ENCODE measurements around the gene RPS6KL1. TPM values are rescaled to one million over a fixed set of nuclear protein-coding genes. Genes with fewer than 3 reads are reported as not detected.

RPS6KL1 gene
- total RNA-seq, 1 experiment from 2014 or later: 18.8 TPM

- Histone ChIP-seq H3K56ac (ENCODE audit: insufficient read length, low read depth, low read length) (no peak overlapping the region), H3K27ac (ENCODE audit: insufficient read length, low read depth, low read length) (no peak overlapping the region), H3K23ac (ENCODE audit: insufficient read length, low read depth, low read length) (no peak overlapping the region), H3K79me2 (ENCODE audit: insufficient read depth, low read length) (no peaks in the 10 kb centered on the region), H2BK5ac (ENCODE audit: insufficient read length, low read length) (no peak overlapping the region), H2BK12ac (ENCODE audit: insufficient read length, low read depth, low read length) (no peak overlapping the region), H3K4me1 (ENCODE audit: insufficient read depth, low read length) (no peaks in the 10 kb centered on the region), H2AFZ (ENCODE audit: low read length) (no peak overlapping the region), H3K79me1 (ENCODE audit: insufficient read depth, low read depth, low read length, poor library complexity, severe bottlenecking) (no peaks in the 10 kb centered on the region), H2BK15ac (ENCODE audit: low read depth, low read length) (no peak overlapping the region), H4K5ac (ENCODE audit: insufficient read length, low read depth, low read length) (no peak overlapping the region), H2AK5ac (ENCODE audit: insufficient read length, low read length) (no peak overlapping the region), H4K8ac (replicated peaks; ENCODE audit: insufficient read length, low read depth, low read length) (no peak overlapping the region), H3K9ac (ENCODE audit: extremely low read depth, insufficient read length, low read length) (no peak overlapping the region), H3K23me2 (ENCODE audit: insufficient read length, low read depth, low read length, poor library complexity, severe bottlenecking) (no peaks in the 10 kb centered on the region), H2BK120ac (ENCODE audit: low read depth, low read length, poor library complexity, severe bottlenecking) (no peak overlapping the region), H3K4me2 (ENCODE audit: insufficient read depth, insufficient read length, low read length) (no peak overlapping the region), H4K91ac (ENCODE audit: insufficient read length, low read depth, low read length) (no peak overlapping the region), H3K14ac (ENCODE audit: insufficient read depth, low read length) (no peak overlapping the region), H4K20me1 (ENCODE audit: control insufficient read depth, insufficient read depth, insufficient read length) (no peaks in the 10 kb centered on the region), H2BK20ac (ENCODE audit: low read depth, low read length, poor library complexity, severe bottlenecking) (no peak overlapping the region), H3K4ac (ENCODE audit: low read depth, low read length) (no peak overlapping the region), H3K27me3 (ENCODE audit: insufficient read depth, low read length) (no peaks in the 10 kb centered on the region), H3T11ph (ENCODE audit: low read length) (no peak overlapping the region), H3K18ac (ENCODE audit: insufficient read length, low read depth, low read length) (no peak overlapping the region), H3K9me3 (ENCODE audit: control insufficient read depth, low read depth, low read length) (no peaks in the 10 kb centered on the region)
- DNase-seq: no peak
- TF ChIP-seq CTCF (conservative IDR thresholded peaks at IDR 0.05): no peak
- Mint-ChIP-seq H3K4me1 (peaks cover 0 to 3% of the 10 kb centered on the region in 2 experiments; a peak in 2 of 4 replicates), H3K27ac (no peak overlapping the region), H3K27me3 (ENCODE audit: low read depth) (no peaks in the 10 kb centered on the region), H3K9me3 (no peaks in the 10 kb centered on the region), H3K36me3 (ENCODE audit: insufficient read depth in 1 of 3, low read depth in 3 of 3) (peaks cover 0 to 3% (median 1%) of the 10 kb centered on the region in 3 experiments; a peak in 3 of 7 replicates), H3K4me3 (no peak overlapping the region)
- WGBS (ENCODE audit: extremely low coverage, insufficient read length, low lambda C conversion rate): no CpG with 5 or more reads among the region's 10 CpGs
Measured at GRCh38 chr14:74910556-74910955, 12.5 kb downstream of the RPS6KL1 start.
